Activated CD8-positive, alpha-beta memory T cell treated with anti-CD3 and anti-CD28 coated beads for 24 hours (primary cell): ENCODE data around the gene TP73.

Experiments used
- DNase-seq: peaks from one replicate; pipeline ENCODE4 v3.0.0-alpha.2; 2020

The TP73 gene

DNA sequence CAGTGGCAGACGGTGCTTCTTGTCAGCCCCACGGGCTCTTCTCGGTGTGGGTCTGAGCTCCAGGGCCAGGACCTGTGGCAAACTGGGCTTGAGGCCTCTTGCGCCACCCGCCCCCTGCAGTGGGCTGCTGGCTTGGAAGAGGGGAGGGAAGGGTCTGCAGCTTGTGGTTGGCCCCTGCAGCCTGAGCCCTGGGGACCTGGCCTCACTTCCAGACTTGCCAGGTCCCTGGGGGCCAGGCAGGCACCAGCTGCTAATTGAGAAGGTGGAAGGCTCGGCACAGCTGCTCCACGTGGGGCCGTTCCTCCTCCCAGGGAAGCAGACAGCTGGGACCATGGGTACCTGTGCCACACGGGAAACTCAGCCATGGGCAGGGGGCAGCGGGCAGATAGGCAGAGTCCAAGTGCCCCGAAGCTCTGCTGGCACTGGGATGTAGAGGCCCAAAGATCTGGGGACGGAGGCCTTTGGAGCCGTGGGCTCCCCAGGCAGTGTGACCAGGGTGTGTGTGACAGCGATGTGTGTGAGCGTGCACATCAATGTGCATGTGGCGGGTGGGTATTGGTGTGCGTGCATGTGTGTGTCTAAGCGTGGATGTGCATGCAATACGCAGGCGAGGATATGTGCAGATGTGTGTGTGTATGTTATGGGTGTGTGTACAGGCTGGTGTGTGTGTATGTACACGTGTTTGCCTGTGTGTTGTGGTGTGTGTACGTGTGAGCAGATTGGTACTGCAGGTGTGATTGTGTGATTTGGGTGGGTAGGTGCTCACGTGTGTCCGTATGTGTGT is 39.3 kb downstream of the TP73 start:
- DNase-seq: no peak

- no peak for DNase-seq
These were observed 40.3 kb downstream of the TP73 start for GRCh38 chr1:3692598-3692997.

- DNase-seq: no peak
These were observed 41.0 kb downstream of the TP73 start for GRCh38 chr1:3693321-3693720.

DNA sequence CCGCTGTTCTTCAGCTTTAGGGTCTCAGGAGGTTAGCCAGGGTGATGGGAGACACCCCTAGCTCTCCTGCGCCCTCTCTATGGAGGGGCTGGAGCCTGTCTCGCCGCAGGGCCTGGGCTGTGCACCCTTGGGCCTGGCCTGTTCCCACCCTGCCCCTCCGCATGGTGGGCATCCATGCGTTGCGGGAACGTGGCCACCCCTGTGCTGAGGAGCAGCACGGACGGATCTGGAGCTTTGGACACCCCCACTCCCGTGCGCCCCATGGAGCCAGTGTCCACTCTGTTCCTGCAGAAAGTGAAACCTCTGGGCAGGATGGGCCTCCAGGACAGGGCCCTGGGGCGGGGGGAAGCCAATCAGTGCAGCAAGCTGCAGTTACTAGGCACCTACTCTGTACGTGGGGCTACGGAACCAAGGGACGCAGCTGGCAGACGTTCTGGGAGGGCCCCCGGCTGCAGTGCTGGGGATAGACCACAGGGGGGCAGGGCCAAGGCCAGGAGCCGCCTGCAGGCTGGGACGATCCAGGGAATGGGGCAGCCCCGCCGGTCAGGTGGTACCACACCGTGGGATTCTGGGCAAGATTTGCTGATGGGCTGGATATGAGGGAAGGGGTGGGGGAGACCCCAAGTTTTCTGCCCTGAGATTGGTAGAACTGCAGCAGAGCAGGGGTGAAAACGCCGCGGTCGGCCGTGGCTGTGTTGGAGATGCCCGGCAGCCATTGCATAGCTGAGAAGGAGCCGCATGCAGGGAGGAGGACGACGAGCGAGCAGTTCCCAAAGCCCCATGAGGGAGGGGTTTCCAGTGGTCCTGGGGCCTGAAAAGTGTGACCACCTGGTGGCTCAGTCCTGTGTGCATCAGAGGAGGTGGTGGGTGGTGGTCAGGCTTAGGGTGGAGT is 43.3 kb downstream of the TP73 start:
- DNase-seq: peak; percentile 65

GRCh38 chr1:3696689-3697088 is 44.4 kb downstream of the TP73 start:
- DNase-seq: no peak

DNA sequence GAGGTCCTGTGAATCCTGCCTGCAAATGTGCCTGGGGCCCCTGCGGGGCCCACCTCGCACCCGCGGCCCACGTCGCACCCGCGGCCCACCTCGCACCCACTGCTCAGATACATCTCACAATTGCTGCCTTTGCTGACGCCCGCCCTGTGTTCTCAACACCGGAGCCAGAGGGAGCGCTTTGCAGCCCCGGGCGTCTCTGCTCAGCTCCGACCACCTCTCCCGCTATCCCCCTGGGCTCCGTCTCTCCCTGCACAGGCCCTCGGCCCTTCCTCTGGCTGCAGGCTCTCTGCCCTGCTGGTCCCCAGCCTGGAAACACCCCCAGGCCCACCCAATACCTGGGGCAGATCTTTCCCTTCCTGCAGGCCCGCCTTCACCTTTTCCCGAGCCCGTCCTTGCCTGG is 44.8 kb downstream of the TP73 start:
- DNase-seq: no peak

DNA sequence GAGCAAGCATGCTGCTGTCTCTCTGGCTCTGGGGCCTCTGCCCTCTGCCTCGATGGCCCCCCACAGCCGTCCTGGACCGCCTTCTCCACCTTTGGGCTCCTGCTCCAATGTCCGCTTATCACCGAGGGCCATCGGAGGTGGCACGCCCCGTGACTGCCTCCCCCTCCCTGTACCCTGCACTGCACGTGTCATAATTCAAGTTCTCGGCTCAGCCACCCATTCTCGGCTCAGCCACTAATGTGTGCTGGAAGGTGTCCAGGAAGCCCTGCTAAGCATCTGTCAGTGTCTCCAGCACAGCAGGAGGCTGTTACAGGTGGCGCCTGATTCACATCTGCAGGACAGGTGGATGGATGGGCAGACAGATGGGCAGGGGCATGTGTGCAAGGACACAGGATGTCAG is 45.5 kb downstream of the TP73 start:
- no peak for DNase-seq

DNA sequence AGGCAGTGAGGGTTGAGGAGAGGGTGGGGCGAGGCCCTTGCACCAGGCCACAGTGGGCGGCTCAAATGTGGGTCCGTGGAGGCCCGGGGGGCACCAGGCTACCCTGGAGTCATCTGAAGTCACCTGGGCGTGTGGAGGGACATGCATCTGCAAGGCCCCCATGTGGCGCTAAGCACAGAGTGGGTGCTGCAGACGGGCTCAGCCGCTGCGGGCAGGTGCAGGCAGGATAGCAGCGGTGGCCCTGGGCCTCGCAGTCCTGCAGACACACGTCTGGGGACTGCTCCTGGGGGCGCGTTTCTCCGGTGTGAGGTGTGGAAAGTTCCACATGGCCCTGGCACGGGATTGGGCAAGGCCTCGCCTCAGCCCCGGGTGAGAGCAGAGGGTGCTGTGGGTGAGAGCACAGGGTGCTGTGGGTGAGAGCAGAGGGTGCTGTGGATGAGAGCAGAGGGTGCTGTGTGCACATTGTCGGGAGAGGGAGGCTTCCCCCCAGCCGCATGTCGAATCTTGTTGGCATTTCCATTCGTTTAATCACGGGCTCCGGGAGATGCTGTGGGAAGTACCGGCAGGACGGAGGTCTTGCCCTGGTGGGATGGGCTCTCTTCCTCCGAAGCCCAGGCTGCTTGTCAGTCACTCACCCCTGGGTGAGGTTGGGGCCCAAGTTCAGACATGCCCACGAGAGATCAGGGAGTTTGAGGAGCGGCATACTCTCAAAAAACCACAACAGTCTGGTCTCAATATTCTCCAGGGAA is 46.5 kb downstream of the TP73 start:
- DNase-seq: no peak

GRCh38 chr1:3699596-3699995 is 47.3 kb downstream of the TP73 start:
- no peak for DNase-seq

- no peak for DNase-seq
These were observed 48.3 kb downstream of the TP73 start for GRCh38 chr1:3700631-3701030.

- DNase-seq: no peak
These were observed 50.2 kb downstream of the TP73 start for GRCh38 chr1:3702528-3702927.

GRCh38 chr1:3702990-3703728 is 50.8 kb downstream of the TP73 start:
- no peak for DNase-seq

GRCh38 chr1:3703786-3704371 is 51.6 kb downstream of the TP73 start:
- DNase-seq: no peak

- DNase-seq: no peak
These were observed 53.1 kb downstream of the TP73 start for GRCh38 chr1:3705341-3705950.

- DNase-seq: no peak
These were observed 54.5 kb downstream of the TP73 start for GRCh38 chr1:3706651-3707297.

- DNase-seq: no peak
These were observed 55.1 kb downstream of the TP73 start for GRCh38 chr1:3707298-3707938.

DNA sequence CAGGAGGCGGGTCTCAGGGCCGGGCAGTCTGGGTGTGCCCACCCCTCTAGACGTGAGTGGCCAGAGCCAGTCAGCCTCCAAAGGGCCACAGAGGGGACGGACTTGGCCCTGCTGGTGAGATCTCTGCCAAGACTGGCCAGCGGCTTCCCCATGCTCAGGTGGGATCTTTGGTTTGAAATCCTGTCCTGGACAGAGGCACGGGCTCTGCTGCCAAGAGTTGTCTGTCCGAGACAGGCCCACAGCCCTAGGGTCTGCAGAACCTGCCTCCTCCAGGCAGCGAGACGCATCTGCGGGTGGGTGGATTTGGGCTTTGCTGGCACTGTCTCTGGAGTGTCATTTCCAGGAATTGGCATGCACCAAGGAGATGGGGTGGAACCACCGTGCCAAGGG is 55.6 kb downstream of the TP73 start:
- no peak for DNase-seq

DNA sequence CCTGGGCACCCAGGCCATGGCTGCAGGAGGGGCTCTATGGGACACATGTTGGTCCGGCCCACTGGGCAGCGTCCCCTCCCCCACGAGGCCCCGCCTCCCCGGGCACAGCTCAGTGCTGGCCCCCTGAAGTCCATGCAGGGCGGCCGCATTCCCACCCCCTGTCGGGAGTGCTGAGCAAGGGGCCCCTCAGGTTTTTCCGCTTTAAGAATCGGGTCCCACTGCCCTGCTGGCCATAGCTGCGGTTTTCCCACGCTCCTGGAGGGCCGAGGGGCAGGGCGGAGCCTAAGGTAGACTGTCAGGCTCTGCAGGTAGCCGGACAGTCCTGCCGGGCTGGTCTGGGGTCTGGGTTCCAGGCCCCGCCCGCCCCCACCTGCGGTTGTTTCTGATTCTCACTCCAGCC is 56.5 kb downstream of the TP73 start:
- no peak for DNase-seq

DNA sequence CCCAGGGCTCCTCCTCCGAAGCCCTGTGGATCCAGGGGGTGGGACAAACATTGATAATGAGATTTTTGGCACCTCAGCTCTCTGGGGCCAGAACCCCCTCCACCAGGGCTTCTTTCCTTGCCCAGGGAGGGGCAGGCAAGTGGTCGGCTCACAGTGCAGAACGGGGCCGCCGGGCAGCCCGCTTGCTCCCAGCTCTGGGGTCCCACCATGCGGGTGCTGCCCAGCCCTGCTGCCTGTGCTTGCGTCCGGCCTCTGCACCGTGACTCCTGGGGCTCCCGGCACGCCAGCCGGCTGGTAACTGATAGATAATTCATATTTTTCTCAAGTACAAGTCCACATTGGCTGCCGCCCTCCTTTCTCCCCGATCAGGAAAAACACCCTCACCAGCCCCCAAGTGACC is 57.9 kb downstream of the TP73 start:
- DNase-seq: no peak

DNA sequence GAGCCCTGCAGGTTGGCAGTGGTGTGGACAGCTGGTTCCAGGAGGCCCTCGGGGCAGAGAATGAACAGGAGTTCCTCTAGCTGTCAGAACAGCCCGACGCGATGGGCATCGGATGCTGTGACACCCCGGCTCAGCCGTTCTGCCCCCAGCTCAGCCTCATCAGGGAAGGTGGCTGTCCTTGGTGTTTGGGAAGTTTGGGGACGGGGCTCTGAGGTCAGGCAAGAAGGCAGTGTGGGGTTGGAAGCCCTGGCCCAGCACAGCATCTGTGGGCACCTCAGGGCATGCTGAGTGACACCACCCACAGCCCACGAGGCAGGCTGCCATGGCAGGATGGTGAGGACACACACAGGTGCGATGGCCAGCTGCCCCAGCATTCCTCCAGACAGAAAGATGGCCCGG is 59.1 kb downstream of the TP73 start:
- no peak for DNase-seq
